GM19240 (cell line): Measurements from ENCODE around the gene CEP126.

ENCODE experiments used
- DNase-seq: peaks from one replicate; pipeline ENCODE4 v3.0.0; 2011; ENCODE audit warnings: low spot score; ENCODE audit not compliant: insufficient read length

Gene CEP126

DNA sequence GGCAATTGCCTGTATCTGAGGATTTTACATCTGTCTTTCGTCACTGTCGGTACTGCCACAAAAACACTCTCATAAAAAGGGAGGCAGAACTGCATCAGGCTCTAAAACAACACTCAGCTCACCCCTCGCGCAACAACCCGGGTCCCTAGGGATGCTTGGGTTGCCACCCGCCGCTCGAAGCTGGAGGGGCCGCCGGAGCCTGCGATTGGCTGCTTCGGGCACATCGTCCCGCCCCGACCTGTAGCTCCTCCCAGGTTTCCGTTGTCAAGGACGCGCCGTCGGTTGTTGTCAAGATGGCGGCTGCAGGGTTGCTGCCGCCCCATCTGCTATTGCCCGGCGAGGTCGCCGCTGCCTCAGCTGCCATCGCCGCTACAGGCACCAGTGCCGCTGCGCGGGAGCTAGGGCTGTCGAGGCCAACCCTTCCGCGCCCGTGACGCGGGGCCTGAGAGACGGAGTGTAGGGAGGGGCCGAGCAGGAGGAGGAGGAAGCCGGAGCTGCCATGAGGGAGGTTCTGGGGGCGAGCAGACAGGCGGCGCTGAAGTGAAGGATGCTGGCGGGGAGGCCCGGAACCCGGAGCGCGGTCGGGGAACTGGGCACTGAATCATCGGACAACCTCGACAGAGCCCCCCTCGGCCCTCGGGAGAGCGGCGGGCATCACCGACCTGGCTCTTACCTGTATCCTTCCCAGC lies at the start of gene CEP126:
Gene CEP126, plus strand, starts transcription at position 273 of the 689 bp plus-strand sequence. Its CDS starts 275 bp downstream, at position 548.
- DNase-seq, result peak; percentile 71

- no peak for DNase-seq
Observed at GRCh38 chr11:101866619-101867491, 48.0 kb upstream of the CEP126 start.

GRCh38 chr11:101867951-101868350 lies 46.9 kb upstream of the CEP126 start:
- DNase-seq, result no peak

DNA sequence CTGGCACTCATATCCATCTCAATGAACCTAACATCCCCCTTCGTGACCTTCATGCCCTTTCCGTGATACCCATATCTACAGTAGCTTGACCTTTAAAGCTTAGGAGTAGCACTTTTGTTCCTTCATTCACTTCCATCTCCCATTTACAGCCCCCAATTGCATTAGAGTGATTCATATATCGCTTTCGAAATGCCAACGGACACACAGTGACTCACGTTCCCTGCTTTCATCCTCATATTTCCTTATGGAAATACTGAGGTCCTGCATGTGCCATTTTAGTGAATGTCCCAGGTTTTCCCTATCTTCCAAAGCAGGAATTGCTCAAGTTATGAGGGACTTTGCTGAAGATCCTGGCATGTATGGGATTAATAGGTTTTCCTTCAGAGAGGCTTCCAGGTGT lies 44.3 kb upstream of the CEP126 start:
- DNase-seq, result no peak

GRCh38 chr11:101872171-101872882 lies 42.5 kb upstream of the CEP126 start:
- DNase-seq, result no peak

DNA sequence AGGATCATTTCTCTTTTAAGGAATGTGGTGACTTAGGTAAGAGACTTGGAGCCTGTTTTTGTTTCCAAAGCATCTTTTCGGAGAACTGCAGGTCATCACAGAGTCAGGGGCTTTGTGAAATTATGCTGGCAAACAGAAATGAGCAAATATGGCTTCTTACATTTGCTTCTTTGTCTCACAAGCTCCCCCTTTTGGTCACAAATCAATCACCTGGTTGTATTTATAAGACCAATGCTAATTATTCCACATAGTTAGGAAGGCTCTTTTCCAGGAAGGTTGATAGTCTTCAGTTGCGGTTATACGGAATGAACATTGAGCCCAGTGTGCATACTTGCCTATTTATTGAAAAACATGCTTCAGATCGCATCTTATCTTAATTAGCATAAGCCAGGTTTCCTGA lies 34.6 kb upstream of the CEP126 start:
- no peak for DNase-seq

GRCh38 chr11:101881586-101881985 lies 33.2 kb upstream of the CEP126 start:
- no peak for DNase-seq

GRCh38 chr11:101885631-101886030 lies 29.2 kb upstream of the CEP126 start:
- no peak for DNase-seq

DNA sequence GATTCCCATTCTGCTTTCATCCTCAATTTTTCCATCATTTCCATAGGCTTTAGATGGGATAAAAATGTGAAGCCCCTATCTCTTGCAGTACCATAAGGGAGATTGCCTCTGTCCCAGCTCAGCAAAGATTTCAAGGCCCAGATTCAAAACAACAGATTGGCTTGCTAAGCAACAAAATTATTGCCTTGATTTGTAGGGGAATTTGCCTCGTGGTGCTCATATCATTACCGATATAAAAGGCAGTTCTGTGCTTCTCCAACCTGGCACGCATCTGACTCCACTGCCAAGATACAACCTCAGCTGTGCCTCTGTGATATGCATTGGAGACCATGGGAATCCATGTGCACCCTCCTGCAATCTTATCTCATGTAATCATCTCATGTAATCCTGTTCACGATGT lies 25.0 kb upstream of the CEP126 start:
- no peak for DNase-seq

- DNase-seq, result no peak
Observed at GRCh38 chr11:101894505-101894904, 20.3 kb upstream of the CEP126 start.

- no peak for DNase-seq
Observed at GRCh38 chr11:101907815-101908214, 7.0 kb upstream of the CEP126 start.

DNA sequence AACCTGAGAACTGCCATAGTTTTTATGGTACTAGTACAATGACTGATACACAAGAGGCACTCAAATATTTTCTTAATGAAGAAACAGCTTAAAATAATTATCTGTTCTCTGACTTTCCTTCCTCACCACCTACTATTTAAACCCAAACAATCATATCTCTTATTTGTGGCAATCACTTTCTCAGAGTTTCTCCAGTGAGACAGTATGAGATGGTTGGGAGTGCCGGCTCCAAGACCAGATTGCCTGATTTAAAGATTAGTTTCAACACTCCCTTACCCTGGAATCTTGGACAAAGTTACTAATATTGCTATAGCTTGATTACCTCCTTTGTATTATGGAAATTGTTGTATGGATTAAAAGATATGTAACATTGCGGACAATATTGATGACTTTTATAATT lies 5.7 kb upstream of the CEP126 start:
- DNase-seq, result no peak

GRCh38 chr11:101912823-101913284 lies 2.0 kb upstream of the CEP126 start:
- no peak for DNase-seq

DNA sequence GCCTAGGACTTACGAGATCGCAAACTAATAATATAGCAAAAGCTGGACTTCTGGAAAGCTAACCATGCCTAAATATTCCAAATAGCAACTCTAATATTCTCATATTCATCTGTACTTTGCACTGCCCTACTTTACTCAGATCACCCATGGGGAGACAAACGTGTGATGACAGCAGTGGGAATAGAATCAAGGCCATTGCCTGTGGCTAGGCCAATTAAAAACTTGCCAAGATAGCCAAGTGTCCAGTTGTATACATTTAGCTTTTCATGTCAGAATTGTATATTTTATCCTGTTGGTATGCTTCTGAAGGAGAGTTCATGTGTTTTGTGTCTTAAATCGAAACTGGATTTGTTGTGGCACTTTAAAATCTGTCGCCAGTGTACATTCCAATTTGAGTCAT lies 1.2 kb upstream of the CEP126 start:
- no peak for DNase-seq

DNA sequence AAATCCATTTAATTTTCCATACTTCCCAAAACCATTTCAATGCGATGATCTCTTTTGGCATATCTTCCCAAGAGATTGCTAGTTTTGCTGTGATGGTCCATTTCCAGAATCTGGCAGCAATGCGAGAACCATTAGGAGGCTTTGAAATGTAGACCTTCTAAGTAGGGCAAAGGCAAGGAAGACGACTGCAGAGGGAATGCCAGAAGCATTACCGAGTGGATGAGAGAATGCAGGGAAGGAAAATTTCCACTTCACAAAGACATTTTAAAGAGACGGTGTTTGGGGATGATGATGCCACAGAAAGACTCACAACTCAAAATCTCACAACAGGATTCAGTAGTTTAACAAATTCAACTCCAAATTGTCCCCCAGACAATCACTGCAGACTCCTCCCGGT lies 471 bp upstream of the CEP126 start:
- DNase-seq, result no peak

- DNase-seq, result peak; percentile 8
Observed at GRCh38 chr11:101915791-101916291, 1.0 kb downstream of the CEP126 start.

GRCh38 chr11:101916422-101916821 lies 1.6 kb downstream of the CEP126 start, which contains the start of gene ANGPTL5:
TSS of gene ANGPTL5 (minus strand) at chr11:101916522. CDS start at chr11:101907909, 8,613 bp downstream.
- DNase-seq, result no peak

DNA sequence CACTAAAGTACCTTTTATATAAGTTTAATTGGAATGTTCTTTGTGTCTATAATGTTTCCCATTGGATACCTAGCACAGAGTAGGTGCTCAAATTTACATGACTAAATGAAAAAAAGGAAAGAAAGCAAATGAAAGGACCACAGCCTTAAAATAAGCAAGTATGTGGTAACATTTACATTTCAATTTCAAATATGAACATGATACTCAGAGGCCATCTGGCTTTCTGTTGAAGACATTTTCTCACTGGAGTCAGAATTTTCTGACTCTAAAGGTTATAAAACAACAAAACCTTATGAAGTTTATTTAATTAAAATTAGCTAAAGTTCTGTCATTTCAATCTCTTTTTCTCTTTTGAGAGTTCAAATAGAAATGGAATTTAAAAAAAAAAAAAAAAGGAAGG lies 2.4 kb downstream of the CEP126 start:
- DNase-seq, result no peak

- DNase-seq, result no peak
Observed at GRCh38 chr11:101920992-101921391, 6.2 kb downstream of the CEP126 start.

- no peak for DNase-seq
Observed at GRCh38 chr11:101923554-101923953, 8.7 kb downstream of the CEP126 start.

DNA sequence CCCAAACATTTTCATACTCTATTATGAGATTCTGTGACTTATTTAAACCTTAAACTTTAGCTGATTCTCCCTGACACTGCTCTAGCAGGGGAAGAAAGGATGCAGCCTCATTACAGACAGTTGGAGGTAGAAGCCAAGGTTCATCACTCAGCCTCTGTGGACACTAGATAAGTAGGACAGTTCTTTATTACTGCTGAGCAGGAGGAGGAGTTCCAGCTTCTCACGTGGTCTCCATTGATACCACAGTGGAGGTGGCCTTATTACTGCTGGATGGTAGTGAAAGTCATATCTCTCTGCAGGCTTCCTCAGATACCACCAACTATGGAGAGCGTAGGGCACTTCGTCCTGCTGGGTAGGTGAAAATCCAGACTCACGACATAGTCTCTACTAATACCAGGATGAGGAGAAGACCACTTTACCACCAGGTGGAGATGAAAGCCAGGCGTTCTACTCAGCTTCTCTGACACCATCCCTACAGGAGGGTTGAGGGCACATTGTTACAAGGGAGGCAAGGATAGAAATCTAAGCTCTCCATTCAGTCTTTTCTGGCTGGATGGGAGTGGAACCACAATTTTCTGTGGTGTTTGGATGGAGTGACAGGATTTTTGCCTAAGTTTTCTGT lies 14.6 kb downstream of the CEP126 start:
- DNase-seq, result no peak
